Neutrophil (primary cell): Measurements from ENCODE around the gene CAMKK2.

Experiments
- H3K27ac ChIP-seq: fragments of 200-600 bp; sonication (generic); 2 replicates; pipeline ENCODE4 v1.5.1; 2016; ENCODE audit warnings: mild to moderate bottlenecking, moderate library complexity
- H3K27me3 ChIP-seq: fragments of 200-600 bp; sonication (generic); 2 replicates; pipeline ENCODE4 v1.6.0; 2016; ENCODE audit warnings: mild to moderate bottlenecking
- H3K36me3 ChIP-seq: fragments of 200-600 bp; sonication (generic); 2 replicates; pipeline ENCODE4 v1.5.1; 2017
- H3K4me1 ChIP-seq, 2 experiments: fragments of 200-600 bp in 1 of 2; sonication (generic) in 1 of 2; 1 replicate in 1 of 2; 2 replicates in 1 of 2; pipeline versions ENCODE4 v1.5.1 to v1.6.1; 2013 to 2016; ENCODE audit warnings: low read depth in 1 of 2, low read length in 1 of 2, mild to moderate bottlenecking in 1 of 2, moderate library complexity in 1 of 2; ENCODE audit not compliant: control insufficient read depth in 1 of 2, insufficient read depth in 1 of 2
- H3K4me3 ChIP-seq, 2 experiments: fragments of 200-600 bp in 1 of 2; sonication (generic) in 1 of 2; 1 replicate in 1 of 2; 2 replicates in 1 of 2; pipeline ENCODE4 v1.5.1; 2013 to 2016; ENCODE audit warnings: low read depth in 1 of 2, low read length in 1 of 2, mild to moderate bottlenecking in 1 of 2, moderate library complexity in 1 of 2
- H3K9me3 ChIP-seq: fragments of 200-600 bp; sonication (generic); 2 replicates; pipeline ENCODE4 v1.5.1; 2016
- CTCF ChIP-seq: fragments of 200-600 bp; sonication (generic); IDR thresholded peaks from 2 replicates; pipeline ENCODE4 v1.5.1; 2016; ENCODE audit warnings: antibody characterized with exemption

Gene CAMKK2

DNA sequence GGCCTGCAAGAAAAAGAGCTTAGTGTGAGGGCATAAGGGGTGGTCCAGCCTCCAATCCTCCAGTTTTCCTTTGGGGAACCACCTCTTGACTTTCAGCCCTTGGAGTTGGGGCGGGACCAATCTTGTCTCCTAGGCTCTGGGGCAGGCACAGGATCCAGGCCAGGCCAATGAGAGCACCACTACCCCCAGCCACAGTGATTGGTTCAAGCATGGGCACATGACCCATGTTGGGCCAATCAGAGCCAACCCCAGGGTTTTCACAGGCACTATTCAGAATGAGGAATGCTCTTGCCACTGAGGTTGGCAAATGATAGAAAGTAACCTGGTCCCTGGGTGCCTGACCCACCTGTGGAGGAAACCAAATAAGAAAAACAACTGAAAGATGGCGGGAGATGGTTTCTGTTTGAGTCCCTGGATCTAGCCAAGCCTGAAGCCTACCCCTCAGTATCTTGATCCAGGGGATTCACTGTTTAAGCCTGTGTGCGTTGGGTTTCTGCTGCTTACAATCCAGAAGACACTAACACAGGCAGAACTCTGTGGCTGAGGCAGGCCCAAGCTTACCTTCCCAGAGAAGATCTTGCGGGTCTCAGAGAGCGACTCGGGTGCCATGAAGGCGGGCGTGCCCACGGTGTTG is 43.7 kb downstream of the CAMKK2 start:
- H3K27me3 ChIP-seq: no peaks in the 10 kb centered on the region
- no peak overlapping the region for H3K4me3 ChIP-seq
- no peaks in the 10 kb centered on the region for H3K4me1 ChIP-seq
- H3K9me3 ChIP-seq: no peaks in the 10 kb centered on the region
- TF ChIP-seq CTCF: no peak
- peaks cover 98% of the 10 kb centered on the region for H3K36me3 ChIP-seq
- peak overlapping the region; percentile 20 for H3K27ac ChIP-seq

DNA sequence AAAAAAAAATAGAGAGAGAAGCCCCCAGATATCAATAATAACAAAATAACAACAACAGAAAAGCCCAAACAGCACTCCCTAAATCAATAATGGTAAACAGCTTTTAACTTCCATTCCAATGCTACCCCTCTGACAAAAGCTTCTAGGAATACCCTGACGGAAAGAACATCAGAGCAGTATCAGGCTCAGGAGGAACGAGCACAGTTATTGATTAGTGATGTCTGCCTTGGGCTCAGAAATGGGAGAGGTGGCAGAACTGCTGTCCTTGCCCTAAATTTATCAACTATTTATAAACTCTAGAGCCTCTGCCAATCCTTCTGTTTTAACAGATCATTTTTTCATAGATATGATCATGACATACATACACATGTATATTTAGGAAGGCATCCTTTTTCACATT is 44.7 kb downstream of the CAMKK2 start:
- H3K9me3 ChIP-seq: no peaks in the 10 kb centered on the region
- no peak overlapping the region for H3K27ac ChIP-seq
- H3K27me3 ChIP-seq: no peaks in the 10 kb centered on the region
- TF ChIP-seq CTCF: no peak
- no peaks in the 10 kb centered on the region for H3K4me1 ChIP-seq
- peaks cover 98% of the 10 kb centered on the region for H3K36me3 ChIP-seq
- H3K4me3 ChIP-seq: no peak overlapping the region

DNA sequence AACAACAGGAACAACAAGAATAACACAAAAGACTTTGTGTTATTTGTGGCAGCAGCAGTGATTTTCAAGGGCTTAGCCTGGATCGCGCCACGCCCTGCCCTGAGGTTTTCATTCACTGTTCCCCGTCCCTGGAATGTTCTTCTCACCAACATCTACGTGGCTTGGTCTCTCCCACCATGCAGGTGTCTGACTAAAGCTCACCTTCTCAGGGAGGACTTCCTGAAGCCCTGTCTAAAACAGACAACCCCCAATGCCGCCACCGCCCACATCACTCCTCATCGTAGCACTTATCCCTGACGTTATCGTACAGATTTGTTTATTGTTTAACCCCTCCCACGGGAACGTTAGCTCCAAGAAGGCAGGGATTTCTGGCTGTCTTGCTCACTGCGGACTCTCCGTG is 46.1 kb downstream of the CAMKK2 start:
- peaks cover 98% of the 10 kb centered on the region for H3K36me3 ChIP-seq
- no peaks in the 10 kb centered on the region for H3K9me3 ChIP-seq
- H3K27ac ChIP-seq: no peak overlapping the region
- H3K4me3 ChIP-seq: no peak overlapping the region
- no peaks in the 10 kb centered on the region for H3K4me1 ChIP-seq
- H3K27me3 ChIP-seq: no peaks in the 10 kb centered on the region
- TF ChIP-seq CTCF: no peak

GRCh38 chr12:121248622-121249021 is 47.9 kb downstream of the CAMKK2 start:
- Histone ChIP-seq H3K9me3 (no peaks in the 10 kb centered on the region), H3K27ac (no peak overlapping the region), H3K36me3 (peaks cover 100% of the 10 kb centered on the region), H3K4me3 (no peak overlapping the region), H3K27me3 (no peaks in the 10 kb centered on the region), H3K4me1 (no peaks in the 10 kb centered on the region)
- TF ChIP-seq CTCF: no peak

DNA sequence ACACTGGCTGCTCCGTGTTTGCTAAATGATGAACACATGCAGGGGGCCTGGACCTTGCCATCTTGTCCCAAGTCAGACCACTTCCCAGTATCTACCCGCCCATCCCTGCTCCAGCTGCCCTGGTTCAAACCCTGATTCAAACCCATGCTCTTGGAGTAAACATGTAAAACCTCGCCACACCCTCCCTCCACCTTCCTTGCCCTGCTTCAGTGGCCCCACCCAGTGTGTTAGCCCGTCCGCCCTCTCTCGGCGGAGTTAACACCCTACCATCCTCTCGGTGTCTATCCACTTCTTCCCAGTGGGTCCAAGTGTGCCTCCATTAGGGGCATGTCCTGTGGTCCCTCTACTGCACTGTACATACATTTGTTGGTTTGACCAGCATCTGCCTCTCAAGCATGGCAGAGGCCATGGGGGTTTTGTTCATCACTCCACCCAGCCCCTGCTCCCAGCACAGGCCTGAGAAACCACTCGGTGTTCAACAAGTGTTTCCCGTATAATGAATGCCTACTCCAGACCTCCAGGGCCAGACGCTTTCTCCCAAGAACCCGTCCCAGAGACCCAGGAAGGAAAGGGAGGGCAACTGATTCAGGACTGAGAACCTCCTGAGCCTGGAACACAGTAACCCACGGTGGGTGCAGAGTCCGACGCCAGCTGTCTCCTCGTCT is 49.5 kb downstream of the CAMKK2 start:
- no peaks in the 10 kb centered on the region for H3K4me1 ChIP-seq
- H3K36me3 ChIP-seq: peaks cover 98% of the 10 kb centered on the region
- no peaks in the 10 kb centered on the region for H3K27me3 ChIP-seq
- H3K27ac ChIP-seq: no peak overlapping the region
- H3K4me3 ChIP-seq: no peak overlapping the region
- H3K9me3 ChIP-seq: no peaks in the 10 kb centered on the region
- TF ChIP-seq CTCF: no peak
